Epithelial cell of proximal tubule (primary cell): ENCODE results near the gene HERC3. TPM values are rescaled to one million over a fixed set of nuclear protein-coding genes. Genes with fewer than 3 reads are reported as not detected.

ENCODE experiments used
- DNase-seq: peaks from one replicate; pipeline ENCODE4 v3.0.0-alpha.2; 2011; ENCODE audit warnings: low read depth
- H3K4me3 ChIP-seq: 2 replicates; pipeline ENCODE4 v1.5.1; 2011; ENCODE audit warnings: low read depth, mild to moderate bottlenecking, low read length
- total RNA-seq: library from RNA; depleted of rRNA; stranded (reverse); fragments of >200 nt; gene quantifications from 2 replicates; pipeline ENCODE4 v1.2.3, GENCODE V29; 2015
- TF ChIP-seq, protein P1 (sequence below): conservative IDR thresholded peaks from 2 replicates; pipeline ENCODE4 v1.5.1; 2012; ENCODE audit warnings: low read depth, mild to moderate bottlenecking, low read length

The HERC3 gene
- total RNA-seq, 1 donor from 2014 or later: 14.0 TPM

DNA sequence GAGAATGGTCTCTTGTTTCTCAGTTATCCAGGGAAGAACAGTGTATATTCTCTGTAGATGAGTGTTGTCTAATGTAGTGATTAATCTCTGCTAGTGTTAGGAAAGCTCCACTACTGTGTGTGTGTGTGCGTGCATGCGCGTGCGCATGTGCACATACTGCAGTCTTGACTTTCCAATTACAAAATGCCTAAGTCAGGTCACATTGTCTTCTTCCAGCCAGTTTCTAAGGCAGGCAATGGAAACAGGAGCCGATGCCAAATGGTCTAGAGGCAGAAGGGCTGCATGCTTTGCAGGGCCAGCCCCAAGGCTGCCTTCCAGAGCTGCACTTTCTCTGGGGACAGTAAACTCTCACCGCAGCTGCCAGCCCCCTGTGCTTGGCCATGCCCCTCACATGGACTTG, 135.9 kb downstream of the HERC3 start:
- TF ChIP-seq, protein P1, sequence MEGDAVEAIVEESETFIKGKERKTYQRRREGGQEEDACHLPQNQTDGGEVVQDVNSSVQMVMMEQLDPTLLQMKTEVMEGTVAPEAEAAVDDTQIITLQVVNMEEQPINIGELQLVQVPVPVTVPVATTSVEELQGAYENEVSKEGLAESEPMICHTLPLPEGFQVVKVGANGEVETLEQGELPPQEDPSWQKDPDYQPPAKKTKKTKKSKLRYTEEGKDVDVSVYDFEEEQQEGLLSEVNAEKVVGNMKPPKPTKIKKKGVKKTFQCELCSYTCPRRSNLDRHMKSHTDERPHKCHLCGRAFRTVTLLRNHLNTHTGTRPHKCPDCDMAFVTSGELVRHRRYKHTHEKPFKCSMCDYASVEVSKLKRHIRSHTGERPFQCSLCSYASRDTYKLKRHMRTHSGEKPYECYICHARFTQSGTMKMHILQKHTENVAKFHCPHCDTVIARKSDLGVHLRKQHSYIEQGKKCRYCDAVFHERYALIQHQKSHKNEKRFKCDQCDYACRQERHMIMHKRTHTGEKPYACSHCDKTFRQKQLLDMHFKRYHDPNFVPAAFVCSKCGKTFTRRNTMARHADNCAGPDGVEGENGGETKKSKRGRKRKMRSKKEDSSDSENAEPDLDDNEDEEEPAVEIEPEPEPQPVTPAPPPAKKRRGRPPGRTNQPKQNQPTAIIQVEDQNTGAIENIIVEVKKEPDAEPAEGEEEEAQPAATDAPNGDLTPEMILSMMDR: no peak
- no peak overlapping the region for H3K4me3 ChIP-seq
- DNase-seq: no peak

- TF ChIP-seq, protein P1: no peak
- no peak overlapping the region for H3K4me3 ChIP-seq
- no peak for DNase-seq
These were observed 137.0 kb downstream of the HERC3 start for GRCh38 chr4:88729146-88729760.

DNA sequence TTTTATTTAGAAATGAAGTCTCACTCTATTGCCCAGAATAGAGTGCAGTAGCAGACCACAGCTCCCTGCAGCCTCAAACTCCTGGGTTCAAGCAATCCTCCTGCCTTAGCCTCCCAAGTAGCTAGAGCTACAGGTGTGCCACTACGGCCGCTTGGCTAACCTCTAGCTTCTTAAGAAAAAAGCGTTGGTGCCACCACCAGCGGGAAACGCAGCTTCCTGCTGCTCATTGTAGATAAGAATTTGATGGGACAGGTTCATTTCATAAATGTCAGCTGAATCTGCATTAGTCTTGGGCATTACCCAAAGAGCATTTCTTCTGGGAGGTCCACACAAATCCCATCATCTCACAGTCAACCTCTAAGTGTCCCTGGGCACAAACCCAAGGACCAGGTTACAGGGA, 138.5 kb downstream of the HERC3 start:
- no peak overlapping the region for H3K4me3 ChIP-seq
- no peak for DNase-seq
- TF ChIP-seq, protein P1: no peak

GRCh38 chr4:88731381-88731780, 139.1 kb downstream of the HERC3 start:
- TF ChIP-seq, protein P1: no peak
- no peak overlapping the region for H3K4me3 ChIP-seq
- DNase-seq: no peak

DNA sequence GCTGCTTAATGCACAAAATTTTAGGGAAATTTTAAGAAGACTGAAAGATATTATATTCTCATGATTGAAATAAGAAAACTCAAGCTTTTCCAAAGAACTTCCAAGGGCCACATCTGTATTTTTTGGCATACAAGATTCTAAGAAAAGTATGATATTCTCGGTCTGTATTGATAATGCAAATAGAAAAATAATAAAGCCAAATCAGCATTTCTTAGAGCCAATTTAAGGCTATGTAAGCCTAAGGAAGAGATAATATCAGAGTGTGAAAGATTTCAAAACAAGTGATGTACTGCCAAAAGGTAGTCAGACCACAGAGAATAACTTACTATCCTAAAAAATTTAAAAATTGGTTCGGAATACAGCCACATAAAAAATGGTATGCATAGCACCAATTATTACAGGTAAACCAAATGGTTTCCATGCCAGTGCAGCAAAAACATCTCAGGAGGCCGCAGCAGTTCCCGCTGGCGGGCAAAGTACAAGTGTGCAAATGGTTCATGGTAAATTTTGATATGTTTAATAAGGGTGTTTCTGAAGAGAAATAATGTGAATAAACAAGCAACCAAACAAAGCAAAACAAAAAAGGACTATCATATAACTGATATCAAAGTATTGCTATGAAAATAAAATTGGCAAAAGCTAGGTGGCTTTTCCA, 140.6 kb downstream of the HERC3 start:
- H3K4me3 ChIP-seq: no peak overlapping the region
- TF ChIP-seq, protein P1: no peak
- DNase-seq: no peak

DNA sequence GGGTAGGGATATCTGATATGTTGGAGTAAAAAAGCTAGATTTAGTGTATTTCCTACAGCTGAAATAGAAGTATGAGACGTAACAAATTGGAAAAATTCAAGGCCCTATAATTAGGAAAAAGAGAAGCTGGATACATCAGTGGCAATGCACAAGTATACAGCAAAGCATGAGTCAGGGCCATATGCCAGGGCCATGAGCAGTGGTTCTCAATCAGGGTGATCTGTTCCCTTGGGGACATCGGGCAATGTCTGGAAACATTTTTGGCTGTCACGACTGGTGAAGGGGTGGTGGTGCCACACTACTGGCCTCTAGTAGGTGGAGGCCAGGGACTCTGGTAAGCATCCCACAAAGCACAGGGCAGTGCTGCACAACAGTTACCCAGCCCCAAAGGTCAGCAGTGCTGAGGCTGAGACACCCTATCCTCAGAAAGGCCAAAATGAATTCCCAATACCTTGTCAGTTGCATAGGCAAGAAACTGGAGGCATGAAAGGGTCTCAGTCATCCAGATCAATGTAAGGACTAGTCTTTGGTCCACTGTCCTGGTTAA, 142.2 kb downstream of the HERC3 start:
- no peak overlapping the region for H3K4me3 ChIP-seq
- TF ChIP-seq, protein P1: no peak
- DNase-seq: no peak

GRCh38 chr4:88735564-88735963, 143.3 kb downstream of the HERC3 start:
- no peak overlapping the region for H3K4me3 ChIP-seq
- DNase-seq: no peak
- TF ChIP-seq, protein P1: no peak
